Measurements from ENCODE around the gene VRTN. TPM values are rescaled to one million over a fixed set of nuclear protein-coding genes. Genes with fewer than 3 reads are reported as not detected.

VRTN gene
- total and polyA plus RNA-seq, 2 of the 8 experiments (the other 6 are each of a cell fraction or from before 2014, with no cell fraction given) = 133 to 148 TPM

- Histone ChIP-seq H2BK120ac (replicated peaks; ENCODE audit: low read depth, low read length) (no peak overlapping the region), H3K14ac (ENCODE audit: insufficient read length) (no peak overlapping the region), H3K4me2 (ENCODE audit: insufficient read depth in 1 of 2, low read depth in 2 of 2, low read length in 2 of 2) (no peak overlapping the region), H4K8ac (ENCODE audit: extremely low read depth, insufficient read depth, low read length) (no peak overlapping the region), H2BK20ac (ENCODE audit: low read length) (no peak overlapping the region; the same call in 1 of the 2 replicates), H2BK12ac (ENCODE audit: low read depth, low read length) (peak overlapping the region; percentile 77; the same call in 1 of the 2 replicates), H3K4me1 (replicated peaks in 1 of 4; ENCODE audit: control insufficient read depth in 3 of 4, insufficient read depth in 4 of 4, low read length in 3 of 4) (peaks cover 3 to 34% (median 25%) of the 10 kb centered on the region in 4 experiments), H3K79me1 (ENCODE audit: low read depth, low read length) (no peaks in the 10 kb centered on the region), H3K18ac (ENCODE audit: extremely low read depth, low read length) (peak overlapping the region; percentile 60; the same call in 1 of the 2 replicates), H3K4me3 (ENCODE audit: extremely low read depth in 1 of 4, insufficient read depth in 2 of 4, low read depth in 3 of 4, low read length in 4 of 4) (no peak overlapping the region), H4K20me1 (replicated peaks in 1 of 2; ENCODE audit: control insufficient read depth in 1 of 2, insufficient read depth in 2 of 2, low read length in 2 of 2) (no peaks in the 10 kb centered on the region), H3K23me2 (ENCODE audit: low read depth, low read length) (peaks cover 2% of the 10 kb centered on the region; the same call in 1 of the 2 replicates), H3K4ac (replicated peaks; ENCODE audit: insufficient read length, low read depth, low read length) (no peak overlapping the region), H3K23ac (ENCODE audit: insufficient read length) (no peak overlapping the region), H2BK15ac (ENCODE audit: low read length) (peak overlapping the region; percentile 20; the same call in 1 of the 2 replicates), H3K79me2 (ENCODE audit: control insufficient read depth in 1 of 2, insufficient read depth in 2 of 2, low read length in 2 of 2) (no peaks in the 10 kb centered on the region), H3K36me3 (ENCODE audit: control insufficient read depth in 2 of 4, insufficient read depth in 4 of 4, low read length in 3 of 4) (no peaks in the 10 kb centered on the region), H4K5ac (ENCODE audit: insufficient read length, low read depth, low read length) (no peak overlapping the region), H3K27me3 (replicated peaks in 1 of 4; ENCODE audit: control insufficient read depth in 3 of 4, extremely low read depth in 1 of 4, insufficient read depth in 3 of 4, low read length in 3 of 4) (no peaks in the 10 kb centered on the region), H2AK5ac (ENCODE audit: low read depth, low read length) (peak overlapping the region; percentile 67; the same call in 1 of the 2 replicates), H2BK5ac (ENCODE audit: low read depth, low read length) (peak overlapping the region; percentile 37; the same call in 1 of the 2 replicates), H4K91ac (replicated peaks; ENCODE audit: insufficient read length, low read length) (no peak overlapping the region), H3K9me3 (ENCODE audit: insufficient read depth in 2 of 2, low read depth in 1 of 2, low read length in 1 of 2) (no peaks in the 10 kb centered on the region), H3K9ac (replicated peaks in 1 of 4; ENCODE audit: extremely low read depth in 1 of 4, low read depth in 3 of 4, low read length in 3 of 4) (no peak overlapping the region), H3K27ac (ENCODE audit: low read depth, low read length) (no peak overlapping the region), H2AFZ (ENCODE audit: low read length) (peak overlapping the region; percentile 36; the same call in 1 of the 2 replicates), H3K56ac (replicated peaks; ENCODE audit: insufficient read length, low read depth, low read length) (no peak overlapping the region)
- peak in 1 of 2 experiments; percentile 23 for DNase-seq (ENCODE audit: low read depth in 1 of 2, low spot score in 2 of 2)
- ChIA-PET POLR2A (ENCODE audit: partially characterized antibody) (interaction anchor here (0.8 kb wide), 1 partner anchor 10 kb away, joined by 3 read pairs; no protein-coding TSS in a partner anchor), CTCF (ENCODE audit: partially characterized antibody) (interaction anchor here (0.6 to 3.8 kb wide), 21 partner anchors 7 to 106 kb away, joined by 3 to 29 read pairs (median 5); partner anchors contain the start of genes SYNDIG1L and VRTN)
- FAIRE-seq = peak; percentile 82
- WGBS, 2 experiments (ENCODE audit: extremely low coverage in 1 of 2, insufficient coverage in 1 of 2, insufficient read length in 1 of 2, insufficient replicate concordance in 2 of 2, low coverage in 1 of 2, low lambda C conversion rate in 2 of 2, missing lambda C conversion rate in 1 of 2) = 75% methylated on average over 13 of the region's 13 CpGs; no CpG with 5 or more reads in 1 of the 2 experiments
- TF ChIP-seq TCF12 (IDR thresholded peaks at IDR 0.05; ENCODE audit: low read depth, low read length) (no peak), SP2 (IDR thresholded peaks at IDR 0.05; ENCODE audit: low read length) (no peak), POU5F1 (IDR thresholded peaks at IDR 0.05; ENCODE audit: low read depth, low read length) (no peak), CREB1 (IDR thresholded peaks at IDR 0.05) (no peak), USF2 (IDR thresholded peaks at IDR 0.05; ENCODE audit: low read length) (no peak), RAD21 (IDR thresholded peaks at IDR 0.05 in 1 of 2, conservative IDR thresholded peaks at IDR 0.05 in 1 of 2; ENCODE audit: low read depth in 2 of 2, low read length in 2 of 2) (peak; percentile 31 to 47; a peak in 3 of 4 replicates), RFX5 (IDR thresholded peaks at IDR 0.05; ENCODE audit: borderline replicate concordance, low read depth, low read length) (peak; percentile 62), PHF8 (conservative IDR thresholded peaks at IDR 0.05; ENCODE audit: low read depth, low read length) (no peak), ATF3 (IDR thresholded peaks at IDR 0.05; ENCODE audit: insufficient read depth, low read depth, low read length) (no peak), CTBP2 (IDR thresholded peaks at IDR 0.05; ENCODE audit: borderline replicate concordance, insufficient read depth, insufficient read length, low read length) (no peak)
Measured at GRCh38 chr14:74400031-74400685, 51.9 kb downstream of the VRTN start.
